GM21526 (cell line): Measurements from ENCODE around the gene KDM8.
"Not testable (repeated sequence)": the region's sequence is repeated elsewhere in the genome, so short reads cannot be mapped to it uniquely, and the experiment has no call there.

Experiments
- ATAC-seq: cut with Tn5 transposase; IDR thresholded peaks from one replicate; pipeline ENCODE4 v1.9.1; 2021; ENCODE audit warnings: moderate library complexity; ENCODE audit not compliant: unreplicated experiment, low FRiP score

KDM8 gene

DNA sequence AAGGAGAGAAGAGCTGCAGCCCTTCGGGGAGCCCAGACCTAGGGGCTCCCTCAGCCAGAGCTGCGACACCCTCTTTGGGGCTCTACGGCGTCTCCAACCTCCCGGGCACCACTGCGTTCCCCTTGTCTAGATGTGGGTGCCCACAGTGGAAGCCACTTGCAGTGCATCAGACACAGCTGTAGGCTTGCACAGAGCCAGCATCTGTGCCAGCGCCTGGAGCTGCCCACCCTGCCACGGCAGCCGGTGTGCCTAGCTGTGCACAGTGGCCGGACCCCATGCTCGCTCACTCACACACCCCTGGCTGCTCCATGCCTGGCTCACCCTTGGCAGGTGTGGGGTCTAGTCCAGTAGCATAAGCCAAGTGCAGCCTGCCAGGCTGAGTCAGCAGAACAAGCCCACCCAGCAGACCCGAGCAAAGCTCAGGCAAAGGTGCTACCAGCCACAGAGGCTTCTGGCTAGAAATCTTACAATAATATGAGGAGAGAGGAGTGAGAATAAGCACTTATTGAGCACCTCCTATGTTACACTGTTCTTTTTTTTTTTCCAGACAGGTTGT lies 12.9 kb upstream of the KDM8 start:
- ATAC-seq: no peak

DNA sequence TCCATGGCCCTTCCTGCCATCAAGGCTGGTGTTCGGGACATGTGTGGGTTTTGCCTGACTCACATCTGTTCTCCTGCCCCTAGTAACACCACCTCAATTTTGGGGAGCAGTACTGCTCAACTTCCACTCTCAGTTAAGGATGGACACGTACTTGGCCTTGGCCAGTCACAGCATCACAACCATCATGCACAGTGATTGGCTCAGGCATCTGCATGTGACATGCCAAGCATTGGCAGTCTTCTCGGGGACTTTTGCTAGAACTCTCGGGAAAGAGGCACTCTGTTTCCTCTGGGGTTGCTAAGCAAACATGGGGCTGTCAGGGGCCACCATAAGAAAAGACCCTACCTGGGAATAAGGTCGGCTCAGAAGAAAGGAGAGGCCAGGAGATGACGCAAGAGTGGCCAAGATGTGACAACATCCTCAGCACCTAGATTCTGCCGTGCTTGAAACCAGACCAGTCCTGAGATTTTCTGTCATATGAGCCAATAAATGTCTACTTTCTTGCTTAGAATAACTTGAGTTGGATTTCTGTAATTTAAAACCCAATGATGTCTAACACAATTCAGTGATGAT lies 11.9 kb upstream of the KDM8 start:
- ATAC-seq: no peak

DNA sequence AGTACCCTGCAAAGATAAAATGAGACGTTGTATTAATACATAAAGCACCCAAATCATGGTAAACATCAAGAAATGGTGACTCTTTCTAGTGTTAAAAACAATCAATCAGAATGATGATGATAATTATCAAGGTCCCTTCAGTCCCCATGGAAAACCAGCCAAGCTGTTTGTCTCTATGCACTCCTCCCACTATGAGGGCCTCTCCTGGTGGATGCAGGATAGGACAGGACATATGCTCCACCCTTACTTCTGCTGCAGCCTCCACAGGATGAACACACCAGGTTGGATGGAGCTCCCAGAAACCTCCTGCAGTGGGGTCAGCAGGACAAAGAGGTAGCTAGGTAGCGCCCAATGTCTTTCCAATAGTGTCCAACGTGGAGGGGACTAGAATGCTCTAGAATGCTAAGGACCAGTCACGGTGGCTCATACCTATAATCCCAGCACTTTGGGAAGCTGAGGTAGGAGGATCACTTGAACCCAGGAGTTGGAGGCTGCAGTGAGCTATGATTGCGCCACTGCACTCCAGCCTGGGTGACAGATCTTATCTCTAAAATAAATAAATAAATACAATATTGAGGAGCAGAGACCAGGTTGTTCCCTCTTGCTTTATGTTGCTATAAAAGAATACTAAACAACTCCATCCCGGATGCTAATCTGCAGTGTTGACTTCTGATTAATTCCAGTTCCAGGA lies 9.9 kb upstream of the KDM8 start:
- ATAC-seq: no peak

DNA sequence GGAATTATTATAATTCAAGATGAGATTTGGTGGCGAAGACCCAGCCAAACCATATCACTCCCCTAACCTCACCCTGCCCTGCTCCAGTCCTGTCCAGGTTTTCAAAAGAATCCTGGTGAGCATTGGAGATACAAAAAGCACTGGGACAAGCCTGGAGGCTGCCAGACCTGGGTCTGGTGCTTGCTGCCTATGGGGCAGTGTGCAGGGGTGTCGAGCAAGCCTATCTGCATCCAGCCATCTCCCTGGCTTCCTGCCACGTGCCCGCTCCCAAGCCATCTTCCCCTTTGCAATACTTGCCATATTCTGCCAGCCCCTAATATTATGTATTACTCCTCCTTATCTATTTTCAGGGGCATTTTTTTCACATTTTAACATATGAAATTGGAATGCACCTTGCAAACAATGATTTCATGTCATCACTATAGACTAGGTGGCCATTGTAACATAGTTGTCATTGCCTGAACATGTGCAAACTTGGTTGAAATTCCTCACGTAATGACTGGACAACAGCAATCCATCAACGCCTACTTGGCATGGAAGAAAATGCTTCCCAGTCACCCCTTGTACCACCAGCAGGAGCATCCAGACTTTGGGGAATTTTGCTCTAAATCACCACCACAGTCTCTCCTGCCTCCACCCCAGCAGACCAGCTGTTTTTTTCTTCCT lies 8.1 kb upstream of the KDM8 start:
- no peak for ATAC-seq

DNA sequence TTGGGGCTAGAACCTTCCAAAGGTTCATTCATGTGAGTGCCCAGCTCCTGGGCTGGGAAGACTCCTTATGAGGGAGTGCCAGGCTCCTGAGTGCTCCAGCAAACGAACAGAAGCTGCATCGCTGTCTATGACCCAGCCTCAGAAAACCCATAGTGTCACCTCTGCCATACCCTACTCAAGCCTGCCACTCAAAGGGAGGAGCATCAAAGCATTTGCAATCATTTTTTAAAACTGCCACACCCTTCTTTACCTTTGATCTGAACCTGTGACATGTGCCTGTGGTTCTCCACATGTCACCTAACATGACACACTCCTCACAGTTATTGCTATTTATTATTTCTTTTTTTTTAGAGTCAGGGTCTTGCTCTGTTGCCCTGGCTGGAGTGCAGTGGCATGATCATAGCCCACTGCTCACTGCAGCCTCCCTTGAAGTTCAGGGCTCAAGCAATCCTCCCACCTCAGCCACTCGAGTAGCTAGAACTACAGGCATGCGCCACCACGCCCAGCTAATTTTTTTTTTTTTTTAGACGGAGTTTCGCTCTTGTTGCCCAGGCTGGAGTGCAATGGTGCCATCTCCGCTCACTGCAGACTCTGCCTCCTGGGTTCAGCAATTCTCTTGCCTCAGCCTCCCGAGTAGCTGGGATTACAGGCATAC lies 7.3 kb upstream of the KDM8 start:
- ATAC-seq: no peak

DNA sequence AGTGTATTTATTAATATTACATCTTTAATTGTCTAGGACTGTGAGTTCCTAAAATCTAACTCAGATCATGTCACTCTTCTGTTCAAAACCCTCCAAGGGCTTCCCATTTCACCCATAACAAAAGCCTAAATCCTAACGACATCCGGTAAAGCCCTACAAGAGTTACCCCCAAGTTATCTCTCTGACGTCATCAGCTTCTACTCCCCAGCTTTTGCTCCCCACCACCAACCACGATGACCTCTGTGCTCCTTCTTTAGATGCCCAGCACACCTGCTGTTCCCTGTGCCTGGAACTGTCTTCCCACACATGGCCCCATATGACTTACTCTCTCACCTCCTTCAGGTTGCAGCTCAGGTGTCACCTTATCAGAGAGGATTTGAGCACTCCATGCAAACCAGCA lies 6.3 kb upstream of the KDM8 start:
- no peak for ATAC-seq

DNA sequence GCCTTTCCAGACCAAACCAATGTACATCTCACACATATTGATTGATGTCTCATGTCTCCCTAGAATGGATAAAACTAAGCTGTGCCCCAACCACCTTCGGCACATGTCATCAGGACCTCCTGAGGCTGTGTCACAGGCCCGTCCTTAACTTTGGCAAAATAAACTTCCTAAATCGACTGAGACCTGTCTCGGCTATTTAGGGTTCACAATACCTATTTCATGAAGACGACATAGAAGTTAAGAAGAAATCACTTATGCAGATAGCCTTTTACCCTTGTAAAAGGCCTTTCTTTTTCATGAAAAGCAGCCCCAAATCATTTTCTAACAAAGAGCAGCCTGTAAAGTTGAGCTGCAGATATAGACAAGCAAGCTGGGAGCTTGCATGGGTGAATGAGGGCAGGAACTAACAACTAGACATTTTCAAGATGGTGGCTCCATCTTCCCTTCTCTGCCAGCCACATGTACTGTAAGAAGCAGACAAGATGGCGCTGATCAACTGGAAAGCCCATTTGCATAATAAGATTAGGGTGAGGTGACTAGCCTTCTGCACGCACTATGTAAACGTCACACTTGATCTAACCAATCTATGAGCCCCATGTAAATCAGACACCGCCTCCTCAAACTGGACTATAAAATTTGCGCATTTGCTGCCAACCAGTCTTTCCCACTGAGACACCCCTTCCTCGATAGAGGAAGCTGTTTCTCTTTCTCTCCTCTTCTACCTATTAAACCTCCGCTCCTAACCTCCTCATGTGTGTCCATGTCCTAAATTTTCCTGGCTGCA lies 4.7 kb upstream of the KDM8 start:
- no peak for ATAC-seq

DNA sequence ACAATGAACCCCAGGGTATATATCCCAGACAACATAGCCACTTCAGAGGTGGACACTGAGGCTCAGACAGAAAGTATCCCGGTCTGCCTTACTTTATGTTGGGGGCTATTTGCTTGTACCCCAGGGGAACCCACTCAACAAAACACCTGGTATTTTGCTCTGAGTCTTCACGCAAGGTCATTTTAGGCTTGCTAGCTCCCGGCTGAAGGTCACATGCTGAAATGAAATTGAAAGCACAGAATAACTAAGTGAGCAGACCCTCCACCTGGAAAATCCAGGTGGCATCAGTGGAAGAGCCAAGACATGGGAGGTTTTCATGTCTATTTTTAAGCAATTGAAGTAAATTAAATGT lies 4.1 kb upstream of the KDM8 start:
- no peak for ATAC-seq

DNA sequence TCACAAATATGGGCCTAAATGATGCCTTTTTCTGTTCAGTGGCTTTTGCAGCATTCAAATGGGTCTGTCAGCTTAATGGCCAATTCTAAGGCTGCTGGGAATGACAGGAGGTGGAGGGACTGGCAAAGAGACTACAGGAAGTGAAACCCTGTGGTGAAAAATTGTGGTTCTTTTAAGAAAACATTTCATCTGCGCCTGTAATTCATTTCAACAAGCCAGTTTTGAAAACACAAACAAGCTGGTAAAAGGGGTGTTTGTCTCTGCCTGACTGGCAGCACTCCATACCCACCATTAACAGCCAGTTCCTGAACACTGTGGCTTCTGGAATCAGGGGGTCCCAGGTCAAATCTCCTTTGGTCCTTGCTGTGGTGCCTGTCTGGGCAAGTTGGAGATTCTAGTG lies 3.6 kb upstream of the KDM8 start:
- ATAC-seq: peak; percentile 33

DNA sequence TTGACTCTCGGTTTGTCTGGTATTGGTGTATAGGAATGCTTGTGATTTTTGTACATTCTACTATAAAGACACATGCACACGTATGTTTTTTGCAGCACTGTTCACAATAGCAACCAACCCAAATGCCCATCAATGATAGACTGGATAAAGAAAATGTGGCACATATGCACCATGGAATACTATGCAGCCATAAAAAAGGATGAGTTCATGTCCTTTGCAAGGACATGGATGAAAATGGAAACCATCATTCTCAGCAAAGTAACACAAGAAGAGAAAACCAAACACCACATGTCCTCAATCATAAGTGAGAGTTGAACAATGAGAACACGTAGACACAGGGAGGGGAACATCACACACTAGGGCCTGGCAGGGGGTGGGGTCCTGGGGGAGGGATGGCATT lies 2.4 kb upstream of the KDM8 start:
- not testable (repeated sequence) for ATAC-seq

DNA sequence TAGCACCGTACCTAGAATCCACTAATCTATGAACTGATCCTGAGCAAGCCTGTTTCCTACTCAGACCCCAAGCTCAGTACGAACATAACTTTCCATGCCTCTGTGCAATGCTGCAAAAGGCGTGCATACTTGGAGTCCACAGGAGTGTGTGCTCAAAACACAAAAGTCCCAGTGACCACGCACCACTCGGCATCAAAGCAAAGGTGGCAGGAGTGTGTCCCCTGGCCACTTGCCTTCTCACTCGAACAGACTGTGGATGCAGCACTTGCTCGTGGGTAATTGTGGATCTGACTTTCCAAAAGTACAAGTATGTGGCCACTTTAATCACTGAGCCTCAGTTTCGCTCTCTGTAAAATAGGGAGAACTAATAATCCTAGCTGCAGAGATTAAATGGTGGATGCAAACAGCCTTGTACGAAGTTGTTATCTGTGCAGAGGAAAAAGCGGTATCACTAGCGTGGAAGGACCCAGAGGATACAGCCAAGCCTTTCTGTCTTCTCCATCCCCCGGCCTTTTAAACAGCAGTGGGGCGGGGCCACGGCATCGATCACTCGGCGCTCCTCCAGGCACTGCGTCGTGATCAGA lies 311 bp upstream of the KDM8 start:
- peak; percentile 54 for ATAC-seq

DNA sequence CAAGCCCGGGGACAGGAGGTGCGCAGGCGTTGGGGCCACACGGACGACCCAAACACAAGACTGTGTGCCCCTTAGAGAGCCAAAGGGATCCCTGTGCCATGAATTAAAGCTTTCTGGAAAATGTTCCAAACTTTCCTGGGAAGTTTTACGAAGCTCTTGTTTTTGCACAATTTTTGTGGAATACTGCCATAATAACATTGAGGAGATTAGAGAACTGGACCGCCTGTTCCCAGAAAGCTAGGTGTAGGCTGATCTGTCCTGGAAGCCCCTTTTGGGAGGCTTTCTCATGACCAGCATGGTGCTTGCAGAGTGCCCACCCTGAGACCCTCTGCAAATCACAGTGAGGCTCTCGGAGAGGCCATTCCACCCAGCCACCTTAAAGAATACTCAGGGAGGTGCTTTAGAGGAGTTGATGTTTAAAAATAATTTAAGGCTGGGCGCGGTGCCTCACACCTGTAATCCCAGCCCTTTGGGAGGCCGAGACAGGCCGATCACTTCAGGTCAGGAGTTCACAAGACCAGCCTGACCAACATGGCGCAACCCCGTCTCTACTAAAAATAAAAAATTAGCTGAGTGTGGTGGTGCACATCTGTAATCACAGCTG lies 1.1 kb downstream of the KDM8 start:
- ATAC-seq: no peak

DNA sequence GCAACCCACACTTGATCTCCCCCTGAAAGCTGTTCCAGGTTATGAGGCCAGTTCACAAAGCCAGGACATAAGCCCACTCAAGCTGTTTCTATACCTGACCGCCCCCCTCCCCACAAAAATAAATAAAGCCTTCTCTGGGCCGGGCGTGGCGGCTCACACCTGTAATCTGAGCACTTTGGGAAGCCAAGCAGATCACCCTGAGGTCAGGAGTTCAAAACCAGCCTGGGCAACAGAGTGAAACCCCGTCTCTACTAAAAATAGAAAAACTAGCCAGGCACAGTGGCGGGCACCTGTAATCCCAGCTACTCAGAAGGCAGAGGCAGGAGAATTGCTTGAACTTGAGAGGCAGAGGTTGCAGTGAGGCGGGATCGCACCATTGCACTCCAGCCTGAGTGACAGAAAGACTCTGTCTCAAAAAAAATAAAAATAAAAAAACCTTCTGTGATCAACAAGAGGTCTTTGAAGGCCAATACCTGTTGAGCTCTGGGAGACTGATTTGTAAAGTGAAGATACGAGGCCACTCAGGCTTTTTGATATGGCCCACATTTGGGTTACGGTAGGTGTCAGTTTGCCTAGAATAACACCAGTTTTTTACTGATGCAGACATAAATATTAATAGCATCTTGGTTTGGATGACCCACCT lies 2.2 kb downstream of the KDM8 start:
- no peak for ATAC-seq

DNA sequence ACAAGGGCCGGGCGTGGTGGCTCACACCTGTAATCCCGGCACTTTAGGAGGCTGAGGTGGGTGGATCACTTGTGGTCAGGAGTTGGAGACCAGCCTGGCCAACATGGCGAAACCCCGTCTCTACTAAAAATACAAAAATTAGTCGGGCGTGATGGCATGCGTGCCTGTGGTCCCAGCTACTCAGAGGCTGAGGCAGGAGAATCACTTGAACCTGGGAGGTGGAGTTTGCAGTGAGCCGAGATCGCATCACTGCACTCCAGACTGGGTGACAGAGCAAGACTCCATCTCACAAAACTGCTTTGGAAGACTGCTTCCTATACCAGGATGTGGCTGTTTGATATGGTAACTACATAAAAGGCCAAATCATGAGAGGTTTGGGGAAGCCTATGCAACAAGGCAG lies 3.8 kb downstream of the KDM8 start:
- ATAC-seq: not testable (repeated sequence)

DNA sequence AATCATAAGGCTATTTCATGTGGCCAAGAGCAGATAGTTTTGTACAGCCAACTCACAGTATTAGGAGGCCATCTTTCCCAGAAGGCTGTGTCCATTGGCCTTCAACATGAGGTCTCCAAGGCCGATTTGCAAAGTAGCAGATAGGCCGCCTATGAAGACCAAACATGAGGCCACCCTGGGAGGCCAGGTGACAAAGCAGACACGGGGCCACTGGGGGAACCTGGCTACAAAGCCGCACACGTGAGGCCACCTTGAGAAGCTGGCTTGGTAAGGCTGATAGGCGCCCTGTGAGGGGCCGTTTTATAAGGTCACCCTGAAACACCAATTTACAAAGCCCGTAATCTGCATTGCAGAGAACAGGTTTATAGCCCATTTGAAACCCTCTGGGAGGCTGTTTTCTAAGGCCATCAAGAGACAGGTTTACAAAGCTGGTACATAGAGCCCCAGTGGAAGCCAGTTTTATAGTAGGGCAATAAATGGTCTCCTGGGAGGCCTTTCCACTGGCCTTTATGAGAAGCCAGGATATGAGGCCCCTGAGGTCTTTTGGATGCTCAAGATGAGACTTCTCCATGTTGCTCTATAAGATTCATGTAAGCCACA lies 4.9 kb downstream of the KDM8 start:
- ATAC-seq: no peak

DNA sequence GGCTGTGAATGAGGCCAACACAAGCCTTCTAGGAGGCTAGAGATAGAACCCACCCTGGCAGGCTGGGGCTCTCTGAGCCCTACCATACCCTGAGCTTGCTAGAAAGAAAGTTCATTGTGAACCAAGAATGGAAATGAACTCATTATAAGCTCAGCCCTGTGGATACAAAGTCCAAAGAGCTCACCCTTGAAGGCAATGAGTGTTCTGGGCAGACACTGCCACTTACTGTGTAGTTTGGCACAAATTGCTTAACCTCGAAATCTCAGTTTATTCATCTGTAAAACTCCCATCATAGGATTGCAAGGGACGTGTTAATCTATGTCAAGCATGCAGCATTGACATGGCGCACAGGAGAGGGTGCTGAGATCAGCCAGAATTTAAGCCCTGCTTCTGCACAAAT lies 5.5 kb downstream of the KDM8 start:
- no peak for ATAC-seq

DNA sequence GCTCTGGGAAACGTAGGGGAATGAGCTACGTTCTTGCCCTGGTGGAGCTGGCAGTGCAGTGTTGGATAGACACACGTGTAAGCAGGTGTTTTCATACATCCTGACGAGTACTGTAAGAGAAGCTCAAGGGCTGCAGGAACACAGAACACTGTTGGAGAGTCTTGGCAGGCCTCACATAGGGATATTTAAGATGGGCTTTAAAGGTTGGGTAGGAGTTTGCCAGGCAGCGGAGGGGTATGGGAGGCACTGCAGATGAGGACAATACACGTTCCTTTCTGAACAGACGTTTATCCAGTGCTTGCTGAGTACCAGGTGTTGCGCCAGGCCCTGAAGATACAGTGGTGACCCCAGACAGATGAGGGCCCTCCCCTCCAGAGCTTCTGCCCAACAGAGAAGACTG lies 6.3 kb downstream of the KDM8 start:
- no peak for ATAC-seq

DNA sequence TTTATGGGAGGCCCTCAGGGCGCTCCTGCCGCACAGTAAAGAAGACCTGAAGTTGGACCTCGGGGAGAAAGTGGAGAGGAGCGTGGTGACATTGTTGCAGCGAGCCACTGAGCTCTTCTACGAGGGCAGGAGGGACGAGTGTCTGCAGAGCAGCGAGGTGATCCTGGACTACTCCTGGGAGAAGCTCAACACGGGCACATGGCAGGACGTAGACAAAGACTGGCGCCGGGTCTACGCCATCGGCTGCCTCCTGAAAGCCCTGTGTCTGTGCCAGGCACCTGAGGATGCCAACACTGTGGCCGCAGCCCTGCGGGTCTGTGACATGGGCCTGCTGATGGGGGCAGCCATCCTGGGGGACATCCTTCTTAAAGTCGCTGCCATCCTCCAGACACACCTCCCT lies 6.8 kb downstream of the KDM8 start:
- ATAC-seq: no peak

DNA sequence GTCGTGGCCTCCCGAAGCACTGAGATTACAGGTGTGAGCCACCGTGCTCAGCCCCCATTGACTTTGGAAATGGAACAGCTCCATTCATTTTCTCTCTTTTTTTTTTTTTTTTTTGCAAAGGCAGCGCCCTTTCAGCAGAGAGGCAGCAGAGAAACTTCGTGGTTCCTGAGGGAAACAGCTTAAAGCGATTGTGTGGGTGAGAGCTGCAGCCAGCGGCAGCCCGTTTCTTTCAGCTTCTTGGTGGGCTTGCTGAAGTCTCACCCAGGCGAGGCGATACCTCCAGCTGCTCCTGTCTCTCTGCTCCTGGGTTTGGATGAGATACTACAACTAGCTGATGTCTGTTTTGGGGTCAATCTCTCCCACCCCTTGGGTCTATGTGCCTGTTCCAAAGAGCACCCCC lies 7.7 kb downstream of the KDM8 start:
- ATAC-seq: no peak
